K562 (cell line): ENCODE data around the gene SHANK1. TPM values are rescaled to one million over a fixed set of nuclear protein-coding genes. Genes with fewer than 3 reads are reported as not detected.

ENCODE experiments used
- CBX3 ChIP-seq, 2 experiments: IDR thresholded peaks; 1 replicate in 1 of 2; 2 replicates in 1 of 2; pipeline ENCODE4 v1.6.1; 2012; ENCODE audit warnings: inconsistent platforms in 2 of 2, low read length in 2 of 2, borderline replicate concordance in 1 of 2, control low read depth in 1 of 2
- COPS2 ChIP-seq: fragments of 450-650 bp; conservative IDR thresholded peaks from 2 replicates; pipeline ENCODE4 v1.6.1; 2016; ENCODE audit warnings: mild to moderate bottlenecking, moderate library complexity
- MAX ChIP-seq: sonication (generic); formaldehyde crosslinking; IDR thresholded peaks from 2 replicates; pipeline ENCODE4 v1.9.0; 2022; ENCODE audit warnings: mild to moderate bottlenecking, missing genetic modification reagents
- MGA ChIP-seq: fragments of 450-650 bp; IDR thresholded peaks from 2 replicates; pipeline ENCODE4 v1.6.1; 2016; ENCODE audit warnings: mild to moderate bottlenecking, moderate library complexity
- MNT ChIP-seq, 2 experiments: fragments of 450-650 bp; conservative IDR thresholded peaks; 2 replicates each; pipeline ENCODE4 v1.6.1; 2017; ENCODE audit warnings: mild to moderate bottlenecking in 2 of 2, moderate library complexity in 2 of 2
- MYC ChIP-seq, 2 experiments: fragments of 250-450 bp in 1 of 2; sonication (Bioruptor Pico) in 1 of 2; IDR thresholded peaks; 2 replicates each; pipeline versions ENCODE4 v1.5.1 to v1.6.1; 2012 to 2021; ENCODE audit warnings: low read depth in 2 of 2, borderline replicate concordance in 1 of 2, improper control_type of control experiment in 1 of 2, low read length in 1 of 2, mild to moderate bottlenecking in 1 of 2, moderate library complexity in 1 of 2
- NR4A1 ChIP-seq, 2 experiments: fragments of 250-450 bp in 1 of 2; fragments of 450-650 bp in 1 of 2; sonication (Bioruptor Pico) in 1 of 2; IDR thresholded peaks; 2 replicates each; pipeline versions ENCODE4 v1.4.0 to v1.6.1; 2016 to 2020; ENCODE audit warnings: mild to moderate bottlenecking in 2 of 2, missing compliant biosample characterization in 1 of 2, missing genetic modification characterization in 1 of 2, moderate library complexity in 1 of 2
- RAD51 ChIP-seq: fragments of 450-650 bp; IDR thresholded peaks from 2 replicates; pipeline ENCODE4 v1.7.1; 2016; ENCODE audit warnings: low read depth, mild to moderate bottlenecking, borderline replicate concordance
- TAF7 ChIP-seq: fragments of 450-650 bp; IDR thresholded peaks from 2 replicates; pipeline ENCODE4 v1.6.1; 2016; ENCODE audit warnings: missing genetic modification characterization, missing compliant biosample characterization
- ZNF184 ChIP-seq: sonication (generic); formaldehyde crosslinking; IDR thresholded peaks from 2 replicates; pipeline ENCODE4 v1.5.0; 2020; ENCODE audit warnings: missing genetic modification reagents
- ZNF282 ChIP-seq: sonication (generic); formaldehyde crosslinking; IDR thresholded peaks from 2 replicates; pipeline ENCODE4 v1.8.1; 2023; ENCODE audit warnings: missing genetic modification reagents
- ZNF583 ChIP-seq: fragments of 250-450 bp; sonication (Bioruptor Pico); IDR thresholded peaks from 2 replicates; pipeline ENCODE4 v1.4.0; 2020
- polyA plus RNA-seq, 8 experiments: library from polyadenylated mRNA; depleted of rRNA in 4 of 8; stranded (reverse) in 5 of 8; unstranded in 3 of 8; fragments of >200 nt; fragmentation: Nextera tagmentation in 2 of 8; fragmentation: Illumina TruSeq in 1 of 8; extraction: Ambion mirVana in 2 of 8; extraction: Trizol in 1 of 8; gene quantifications; 2 replicates each; pipeline versions ENCODE4 v1.2.1 to v1.2.3, GENCODE V29; 2011 to 2014; ENCODE audit warnings: inconsistent platforms in 1 of 8, missing spikeins in 1 of 8
- total RNA-seq, 7 experiments: library from RNA; depleted of rRNA in 6 of 7; stranded (reverse); fragments of >200 nt in 6 of 7; fragmentation: Illumina TruSeq in 2 of 7; extraction: Trizol in 2 of 7; gene quantifications; 2 replicates each; pipeline versions ENCODE4 v1.2.1 to v1.2.3, GENCODE V29; 2011 to 2021; ENCODE audit warnings: low replicate concordance in 1 of 7
- TF ChIP-seq, protein P1 (sequence below): fragments of 250-450 bp; sonication (Bioruptor Pico); IDR thresholded peaks from 2 replicates; pipeline ENCODE4 v1.4.0; 2020

Gene SHANK1
- total and polyA plus RNA-seq, 9 of the 15 experiments (the other 6 are each of a cell fraction or from before 2014, with no cell fraction given) = 0.33 to 1.3 (median 0.55) TPM; not detected in 2

DNA sequence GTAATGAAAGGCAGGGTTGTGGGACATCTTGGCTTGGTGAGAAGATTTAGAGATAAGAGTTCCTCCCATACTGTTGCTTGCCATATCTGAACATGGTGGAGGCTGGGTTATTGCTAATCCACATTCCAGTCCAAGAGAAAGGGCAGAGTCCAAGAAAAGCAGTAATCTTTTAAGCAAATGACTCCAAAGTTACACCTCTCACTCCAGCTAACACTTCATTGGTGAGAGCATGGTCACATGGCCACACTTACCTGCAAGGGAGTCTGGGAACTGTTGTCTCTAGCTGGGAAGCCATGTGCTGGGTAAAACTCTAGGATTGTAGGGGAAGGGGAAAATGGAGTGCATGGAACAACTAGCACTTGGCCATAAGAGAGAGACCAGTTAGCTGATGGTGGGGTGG lies 64.7 kb downstream of the SHANK1 start (continued):
- TF ChIP-seq MAX (CRISPR knock-in tag) = 0 out of 2 replicates have a peak, but pooled peaks have one; percentile 43
- TF ChIP-seq MYC (IDR thresholded peaks at IDR 0.05; ENCODE audit: low read depth, low read length) = peak; percentile 32; the same call in 1 of the 2 replicates
- no peak for TF ChIP-seq MYC (CRISPR knock-in tag; IDR thresholded peaks at IDR 0.05; ENCODE audit: borderline replicate concordance, low read depth)
- no peak for TF ChIP-seq ZNF184
- TF ChIP-seq COPS2 = no peak
- peak; percentile 73 for TF ChIP-seq MGA
- no peak for TF ChIP-seq ZNF282 (CRISPR knock-in tag)
- TF ChIP-seq, protein P1, sequence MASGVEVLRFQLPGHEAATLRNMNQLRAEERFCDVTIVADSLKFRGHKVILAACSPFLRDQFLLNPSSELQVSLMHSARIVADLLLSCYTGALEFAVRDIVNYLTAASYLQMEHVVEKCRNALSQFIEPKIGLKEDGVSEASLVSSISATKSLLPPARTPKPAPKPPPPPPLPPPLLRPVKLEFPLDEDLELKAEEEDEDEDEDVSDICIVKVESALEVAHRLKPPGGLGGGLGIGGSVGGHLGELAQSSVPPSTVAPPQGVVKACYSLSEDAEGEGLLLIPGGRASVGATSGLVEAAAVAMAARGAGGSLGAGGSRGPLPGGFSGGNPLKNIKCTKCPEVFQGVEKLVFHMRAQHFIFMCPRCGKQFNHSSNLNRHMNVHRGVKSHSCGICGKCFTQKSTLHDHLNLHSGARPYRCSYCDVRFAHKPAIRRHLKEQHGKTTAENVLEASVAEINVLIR (CRISPR knock-in tag) = no peak
- TF ChIP-seq RAD51 = peak; percentile 80
- peak in 1 of 2 experiments; percentile 57; a peak in 1 of 3 replicates for TF ChIP-seq CBX3 (IDR thresholded peaks at IDR 0.05; ENCODE audit: borderline replicate concordance in 1 of 2, low read length in 2 of 2)
- TF ChIP-seq NR4A1 (CRISPR knock-in tag; IDR thresholded peaks at IDR 0.05) = no peak
- TF ChIP-seq NR4A1 (tag; IDR thresholded peaks at IDR 0.05) = peak; percentile 51; the same call in 1 of the 2 replicates
- TF ChIP-seq MNT (conservative IDR thresholded peaks at IDR 0.05) = 0 out of 4 replicates have a peak, but pooled peaks of 1 of the 2 experiments have one; percentile 38
- 0 out of 2 replicates have a peak, but pooled peaks have one; percentile 31 for TF ChIP-seq TAF7
- 0 out of 2 replicates have a peak, but pooled peaks have one; percentile 43 for TF ChIP-seq ZNF583 (CRISPR knock-in tag)
